ENCODE results near the gene CEP41. TPM values are rescaled to one million over a fixed set of nuclear protein-coding genes. Genes with fewer than 3 reads are reported as not detected.

Gene CEP41
- total and polyA plus RNA-seq, 2 of the 13 experiments (the other 11 are each of a cell fraction or from before 2014, with no cell fraction given): 8.7 to 9.0 TPM

DNA sequence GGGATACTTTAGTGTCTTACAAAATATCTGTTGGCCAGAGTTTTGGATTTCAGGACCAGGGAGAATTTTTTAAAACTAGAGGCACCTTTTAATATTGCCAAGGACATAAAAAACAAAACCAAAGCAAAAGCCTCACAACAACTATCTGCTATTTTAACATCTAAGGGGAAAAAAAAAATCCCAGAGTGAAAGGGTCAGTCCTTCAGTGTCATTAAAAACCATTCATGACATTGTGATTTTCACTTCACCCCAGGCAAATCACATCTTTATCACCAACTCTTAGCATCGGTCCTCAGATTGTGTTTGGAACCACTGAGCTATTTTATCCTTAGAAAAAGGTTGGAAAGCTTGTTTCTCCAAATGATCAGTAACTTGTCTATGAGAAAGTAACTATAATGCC, 10.7 kb downstream of the CEP41 start:
- no TSS peak for BruUV-seq (replicated peaks)
- Histone ChIP-seq H3K27me3 (ENCODE audit: control insufficient read depth in 1 of 2, insufficient read depth in 2 of 2, low read length in 2 of 2) (no peaks in the 10 kb centered on the region), H4K20me1 (ENCODE audit: insufficient read depth, low read length) (no peaks in the 10 kb centered on the region), H3K36me3 (replicated peaks in 1 of 2; ENCODE audit: control insufficient read depth in 1 of 2, insufficient read depth in 2 of 2, low read length in 2 of 2) (no peaks in the 10 kb centered on the region), H3K9me3 (ENCODE audit: low read length) (no peaks in the 10 kb centered on the region), H3K9ac (ENCODE audit: insufficient read depth, low read depth, low read length) (no peak overlapping the region), H3K4me2 (ENCODE audit: low read depth, low read length) (no peak overlapping the region), H3K4me1 (ENCODE audit: insufficient read depth, low read length) (no peaks in the 10 kb centered on the region), H3K4me3 (replicated peaks in 1 of 3; ENCODE audit: insufficient read depth in 1 of 3, low read depth in 2 of 3, low read length in 3 of 3) (no peak overlapping the region), H2AFZ (ENCODE audit: low read length) (no peak overlapping the region), H3K79me2 (ENCODE audit: insufficient read depth, low read length) (no peaks in the 10 kb centered on the region), H3K27ac (ENCODE audit: extremely low read length, insufficient read depth, low read length) (no peak overlapping the region)
- TF ChIP-seq STAT5B (CRISPR knock-in tag; IDR thresholded peaks at IDR 0.05) (no peak), SIX1 (CRISPR knock-in tag; IDR thresholded peaks at IDR 0.05; ENCODE audit: borderline replicate concordance) (no peak), POGZ (CRISPR knock-in tag; IDR thresholded peaks at IDR 0.05) (no peak), RARG (CRISPR knock-in tag; IDR thresholded peaks at IDR 0.05; ENCODE audit: low read depth) (no peak), ELF3 (CRISPR knock-in tag; IDR thresholded peaks at IDR 0.05) (no peak), ZNF768 (CRISPR knock-in tag; IDR thresholded peaks at IDR 0.05) (no peak), EED (CRISPR knock-in tag; IDR thresholded peaks at IDR 0.05) (no peak), ZNF598 (CRISPR knock-in tag; IDR thresholded peaks at IDR 0.05; ENCODE audit: borderline replicate concordance) (no peak), HOXA9 (CRISPR knock-in tag; IDR thresholded peaks at IDR 0.05; ENCODE audit: borderline replicate concordance) (no peak)
- TF ChIP-seq, protein P1, sequence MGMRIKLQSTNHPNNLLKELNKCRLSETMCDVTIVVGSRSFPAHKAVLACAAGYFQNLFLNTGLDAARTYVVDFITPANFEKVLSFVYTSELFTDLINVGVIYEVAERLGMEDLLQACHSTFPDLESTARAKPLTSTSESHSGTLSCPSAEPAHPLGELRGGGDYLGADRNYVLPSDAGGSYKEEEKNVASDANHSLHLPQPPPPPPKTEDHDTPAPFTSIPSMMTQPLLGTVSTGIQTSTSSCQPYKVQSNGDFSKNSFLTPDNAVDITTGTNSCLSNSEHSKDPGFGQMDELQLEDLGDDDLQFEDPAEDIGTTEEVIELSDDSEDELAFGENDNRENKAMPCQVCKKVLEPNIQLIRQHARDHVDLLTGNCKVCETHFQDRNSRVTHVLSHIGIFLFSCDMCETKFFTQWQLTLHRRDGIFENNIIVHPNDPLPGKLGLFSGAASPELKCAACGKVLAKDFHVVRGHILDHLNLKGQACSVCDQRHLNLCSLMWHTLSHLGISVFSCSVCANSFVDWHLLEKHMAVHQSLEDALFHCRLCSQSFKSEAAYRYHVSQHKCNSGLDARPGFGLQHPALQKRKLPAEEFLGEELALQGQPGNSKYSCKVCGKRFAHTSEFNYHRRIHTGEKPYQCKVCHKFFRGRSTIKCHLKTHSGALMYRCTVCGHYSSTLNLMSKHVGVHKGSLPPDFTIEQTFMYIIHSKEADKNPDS (CRISPR knock-in tag; IDR thresholded peaks at IDR 0.05): no peak
- TF ChIP-seq, protein P2, sequence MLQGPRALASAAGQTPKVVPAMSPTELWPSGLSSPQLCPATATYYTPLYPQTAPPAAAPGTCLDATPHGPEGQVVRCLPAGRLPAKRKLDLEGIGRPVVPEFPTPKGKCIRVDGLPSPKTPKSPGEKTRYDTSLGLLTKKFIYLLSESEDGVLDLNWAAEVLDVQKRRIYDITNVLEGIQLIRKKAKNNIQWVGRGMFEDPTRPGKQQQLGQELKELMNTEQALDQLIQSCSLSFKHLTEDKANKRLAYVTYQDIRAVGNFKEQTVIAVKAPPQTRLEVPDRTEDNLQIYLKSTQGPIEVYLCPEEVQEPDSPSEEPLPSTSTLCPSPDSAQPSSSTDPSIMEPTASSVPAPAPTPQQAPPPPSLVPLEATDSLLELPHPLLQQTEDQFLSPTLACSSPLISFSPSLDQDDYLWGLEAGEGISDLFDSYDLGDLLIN (CRISPR knock-in tag; IDR thresholded peaks at IDR 0.05; ENCODE audit: borderline replicate concordance): no peak
- TF ChIP-seq, protein P3, sequence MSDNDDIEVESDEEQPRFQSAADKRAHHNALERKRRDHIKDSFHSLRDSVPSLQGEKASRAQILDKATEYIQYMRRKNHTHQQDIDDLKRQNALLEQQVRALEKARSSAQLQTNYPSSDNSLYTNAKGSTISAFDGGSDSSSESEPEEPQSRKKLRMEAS (IDR thresholded peaks at IDR 0.05): no peak
- FAIRE-seq: no peak
- ATAC-seq: no peak
- WGBS (ENCODE audit: low lambda C conversion rate): 61% methylated on average over 1 of the region's 1 CpG
- ChIA-PET CTCF (ENCODE audit: low intra/inter-chr PET ratio, low total read pairs) (no interaction called here), POLR2A (no interaction called here)
- intact Hi-C loops (cut with micrococcal nuclease; ENCODE audit: unreplicated experiment) (no loop called here), in situ Hi-C loops (cut with HindIII; ENCODE audit: extremely low pct_ligation_motif_present, low pct_unique_long_range_greater_than_20kb) (no loop called here)
- DNase-seq (ENCODE audit: low spot score): no peak

Measured in HepG2 (cell line).